H9 (cell line): ENCODE results near the gene SLC16A1. TPM values are rescaled to one million over a fixed set of nuclear protein-coding genes. Genes with fewer than 3 reads are reported as not detected.
A peak's percentile ranks its signal among the peaks of the same experiment; 100 is the strongest.
"Not testable (repeated sequence)": the region's sequence is repeated elsewhere in the genome, so short reads cannot be mapped to it uniquely, and the experiment has no call there.

ENCODE experiments used
- DNase-seq: peaks from one replicate; pipeline ENCODE4 v3.0.0-alpha.2; 2017
- H2AFZ ChIP-seq: one replicate; pipeline ENCODE4 v1.6.1; 2013; ENCODE audit warnings: mild to moderate bottlenecking, low read length, control low read depth, moderate library complexity
- H2AK5ac ChIP-seq: 2 replicates; pipeline ENCODE4 v1.6.1; 2013; ENCODE audit warnings: low read length, control low read depth, mixed read lengths; ENCODE audit not compliant: insufficient read length
- H2BK120ac ChIP-seq: one replicate; pipeline ENCODE4 v1.6.1; 2013; ENCODE audit warnings: low read depth, mild to moderate bottlenecking, low read length, control low read depth, inconsistent platforms; ENCODE audit not compliant: poor library complexity, severe bottlenecking
- H2BK12ac ChIP-seq: 2 replicates; pipeline ENCODE4 v1.6.1; 2013; ENCODE audit warnings: low read length, control low read depth, mixed read lengths, low read depth; ENCODE audit not compliant: insufficient read length
- H2BK15ac ChIP-seq: 2 replicates; pipeline ENCODE4 v1.6.1; 2013; ENCODE audit warnings: low read depth, low read length, control low read depth
- H2BK20ac ChIP-seq: one replicate; pipeline ENCODE4 v1.6.1; 2013; ENCODE audit warnings: low read depth, mild to moderate bottlenecking, low read length, control low read depth, inconsistent platforms; ENCODE audit not compliant: poor library complexity, severe bottlenecking
- H2BK5ac ChIP-seq: 2 replicates; pipeline ENCODE4 v1.6.1; 2013; ENCODE audit warnings: low read length, control low read depth, mixed read lengths; ENCODE audit not compliant: insufficient read length
- H3K14ac ChIP-seq: 2 replicates; pipeline ENCODE4 v1.6.1; 2013; ENCODE audit warnings: low read length, control low read depth; ENCODE audit not compliant: insufficient read depth
- H3K18ac ChIP-seq: 2 replicates; pipeline ENCODE4 v1.6.1; 2013; ENCODE audit warnings: low read depth, mild to moderate bottlenecking, mixed read lengths, low read length, control low read depth; ENCODE audit not compliant: insufficient read length
- H3K23ac ChIP-seq: 2 replicates; pipeline ENCODE4 v1.6.1; 2013; ENCODE audit warnings: low read length, control low read depth, mixed read lengths, low read depth; ENCODE audit not compliant: insufficient read length
- H3K23me2 ChIP-seq: 2 replicates; pipeline ENCODE4 v1.6.1; 2013; ENCODE audit warnings: low read depth, mild to moderate bottlenecking, mixed read lengths, low read length, control low read depth; ENCODE audit not compliant: insufficient read length, poor library complexity, severe bottlenecking
- H3K27ac ChIP-seq: 2 replicates; pipeline ENCODE4 v1.5.1; 2013; ENCODE audit warnings: low read length, control low read depth, mixed read lengths, low read depth; ENCODE audit not compliant: insufficient read length
- H3K27me3 ChIP-seq: 2 replicates; pipeline ENCODE4 v1.6.1; 2013; ENCODE audit warnings: low read length, control low read depth, inconsistent platforms; ENCODE audit not compliant: insufficient read depth
- H3K4ac ChIP-seq: 2 replicates; pipeline ENCODE4 v1.6.1; 2013; ENCODE audit warnings: low read depth, mild to moderate bottlenecking, control low read depth, inconsistent platforms, low read length, moderate library complexity
- H3K4me1 ChIP-seq: 2 replicates; pipeline ENCODE4 v1.6.1; 2013; ENCODE audit warnings: low read length, control low read depth, inconsistent platforms; ENCODE audit not compliant: insufficient read depth
- H3K4me2 ChIP-seq: 2 replicates; pipeline ENCODE4 v1.6.1; 2013; ENCODE audit warnings: low read length, control low read depth, mixed read lengths; ENCODE audit not compliant: insufficient read length, insufficient read depth
- H3K56ac ChIP-seq: 2 replicates; pipeline ENCODE4 v1.6.1; 2013; ENCODE audit warnings: low read depth, mild to moderate bottlenecking, mixed read lengths, low read length, control low read depth; ENCODE audit not compliant: insufficient read length
- H3K79me1 ChIP-seq: 2 replicates; pipeline ENCODE4 v1.6.1; 2013; ENCODE audit warnings: low read depth, mild to moderate bottlenecking, moderate library complexity, low read length, control low read depth, inconsistent platforms; ENCODE audit not compliant: insufficient read depth, poor library complexity, severe bottlenecking
- H3K79me2 ChIP-seq: 2 replicates; pipeline ENCODE4 v1.6.1; 2013; ENCODE audit warnings: low read length, control low read depth, inconsistent platforms; ENCODE audit not compliant: insufficient read depth
- H3K9ac ChIP-seq: 2 replicates; pipeline ENCODE4 v1.6.1; 2013; ENCODE audit warnings: low read length, control low read depth, mixed read lengths; ENCODE audit not compliant: insufficient read length; ENCODE audit errors: extremely low read depth
- H3K9me3 ChIP-seq: one replicate; pipeline ENCODE4 v1.6.1; 2013; ENCODE audit warnings: low read depth, low read length, inconsistent platforms; ENCODE audit not compliant: control insufficient read depth
- H3T11ph ChIP-seq: one replicate; pipeline ENCODE4 v1.6.1; 2013; ENCODE audit warnings: mild to moderate bottlenecking, low read length, control low read depth, inconsistent platforms
- H4K20me1 ChIP-seq: one replicate; pipeline ENCODE4 v1.6.1; 2013; ENCODE audit not compliant: control insufficient read depth, insufficient read length, insufficient read depth
- H4K5ac ChIP-seq: 2 replicates; pipeline ENCODE4 v1.6.1; 2013; ENCODE audit warnings: low read depth, mild to moderate bottlenecking, mixed read lengths, low read length, control low read depth; ENCODE audit not compliant: insufficient read length
- H4K8ac ChIP-seq: replicated peaks from 2 replicates; pipeline ENCODE4 v1.6.1; 2013; ENCODE audit warnings: low read length, control low read depth, mixed read lengths, low read depth; ENCODE audit not compliant: insufficient read length
- H4K91ac ChIP-seq: 2 replicates; pipeline ENCODE4 v1.6.1; 2013; ENCODE audit warnings: low read depth, mild to moderate bottlenecking, moderate library complexity, mixed read lengths, low read length, control low read depth; ENCODE audit not compliant: insufficient read length
- H3K27ac Mint-ChIP-seq, 3 experiments: 2 replicates in 2 of 3; 3 replicates in 1 of 3; pipeline ENCODE4 v1.8.0; 2020 to 2021; ENCODE audit warnings: mixed read lengths in 3 of 3, mild to moderate bottlenecking in 1 of 3, moderate library complexity in 1 of 3
- H3K27me3 Mint-ChIP-seq: 2 replicates; pipeline ENCODE4 v1.8.0; 2021; ENCODE audit warnings: low read depth, mild to moderate bottlenecking, moderate library complexity, mixed read lengths
- H3K36me3 Mint-ChIP-seq, 3 experiments: 2 replicates in 2 of 3; 3 replicates in 1 of 3; pipeline ENCODE4 v1.8.0; 2020 to 2021; ENCODE audit warnings: low read depth in 3 of 3, mixed read lengths in 3 of 3; ENCODE audit not compliant: insufficient read depth in 1 of 3
- H3K4me1 Mint-ChIP-seq, 2 experiments: 2 replicates each; pipeline ENCODE4 v1.8.0; 2020; ENCODE audit warnings: mixed read lengths in 2 of 2
- H3K4me3 Mint-ChIP-seq, 2 experiments: 2 replicates in 1 of 2; 3 replicates in 1 of 2; pipeline ENCODE4 v1.8.0; 2020 to 2021; ENCODE audit warnings: mild to moderate bottlenecking in 2 of 2, mixed read lengths in 2 of 2, moderate library complexity in 1 of 2
- H3K9me3 Mint-ChIP-seq, 2 experiments: 2 replicates in 1 of 2; 3 replicates in 1 of 2; pipeline ENCODE4 v1.8.0; 2020; ENCODE audit warnings: mild to moderate bottlenecking in 2 of 2, mixed read lengths in 2 of 2, moderate library complexity in 1 of 2
- WGBS: extraction: QIAGEN DNeasy Blood & Tissue Kit; methylation state at CpG from one replicate; pipeline ENCODE4 v1.1.7; 2013; ENCODE audit warnings: missing lambda C conversion rate, low lambda C conversion rate, mixed read lengths; ENCODE audit not compliant: insufficient read length; ENCODE audit errors: extremely low coverage; 5-methylcytosine and 5-hydroxymethylcytosine counted together
- total RNA-seq: library from RNA; stranded (reverse); gene quantifications from 2 replicates; pipeline ENCODE4 v1.2.1, GENCODE V29; 2021
- TF ChIP-seq, protein P1 (sequence below): fragments of 200-600 bp; sonication (generic); conservative IDR thresholded peaks from 3 replicates; pipeline ENCODE4 v1.8.0; 2021; ENCODE audit warnings: antibody characterized with exemption, mild to moderate bottlenecking

The SLC16A1 gene
- total RNA-seq, 1 experiment from 2014 or later: 381 TPM

DNA sequence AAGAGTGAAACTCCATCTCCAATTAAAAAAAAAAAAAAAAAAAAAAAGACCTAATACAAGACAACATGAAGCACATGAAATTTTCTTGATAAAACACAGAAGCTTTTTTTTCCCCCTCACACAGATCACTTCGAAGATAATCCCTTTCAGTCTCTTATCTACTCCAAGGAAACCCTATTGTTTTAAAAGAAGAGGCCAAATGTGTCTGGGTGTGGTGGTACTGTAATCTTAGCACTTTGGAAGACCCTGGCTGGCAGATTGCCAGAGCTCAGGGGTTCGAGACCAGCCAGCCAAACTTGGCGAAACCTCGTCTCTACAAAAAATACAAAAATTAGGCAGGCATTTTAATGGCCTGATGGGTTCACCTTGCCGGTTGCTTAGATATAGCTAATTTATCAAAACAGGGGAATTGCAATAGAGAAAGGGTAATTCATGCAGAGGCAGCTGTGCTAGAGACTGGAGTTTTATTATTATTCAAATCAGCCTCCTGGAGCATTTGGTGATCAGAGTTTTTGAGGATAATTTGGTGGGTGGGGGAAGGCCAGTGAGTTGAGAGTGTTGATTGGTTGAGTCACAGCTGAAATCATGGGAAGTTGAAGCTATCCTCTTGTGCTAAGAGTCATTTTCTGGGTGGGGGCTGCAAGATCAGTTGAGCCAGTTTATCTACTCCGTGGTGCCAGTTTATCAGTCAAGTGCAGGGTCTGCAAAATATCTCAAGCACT, 62.5 kb downstream of the SLC16A1 start:
- H3K4ac ChIP-seq: no peak overlapping the region
- no peak overlapping the region for H2BK5ac ChIP-seq
- H3K23me2 ChIP-seq: no peaks in the 10 kb centered on the region
- Mint-ChIP-seq H3K4me1 (peaks cover 6 to 7% of the 10 kb centered on the region in 2 experiments; a peak in 3 of 4 replicates), H3K27me3 (no peaks in the 10 kb centered on the region), H3K36me3 (peaks cover 29 to 33% (median 32%) of the 10 kb centered on the region in 3 experiments), H3K27ac (peak overlapping the region in 1 of 3 experiments; percentile 73; a peak in 2 of 7 replicates), H3K4me3 (no peak overlapping the region), H3K9me3 (peaks cover 40 to 43% of the 10 kb centered on the region in 2 experiments)
- H2AFZ ChIP-seq: no peak overlapping the region
- DNase-seq: no peak
- peaks cover 9% of the 10 kb centered on the region for H3K9me3 ChIP-seq
- H3K27me3 ChIP-seq: no peaks in the 10 kb centered on the region
- H3K9ac ChIP-seq: no peak overlapping the region
- H2BK120ac ChIP-seq: no peak overlapping the region
- no peak overlapping the region for H3K14ac ChIP-seq
- H3K56ac ChIP-seq: no peak overlapping the region
- no peak overlapping the region for H2BK12ac ChIP-seq
- H3K4me1 ChIP-seq: no peaks in the 10 kb centered on the region
- TF ChIP-seq, protein P1, sequence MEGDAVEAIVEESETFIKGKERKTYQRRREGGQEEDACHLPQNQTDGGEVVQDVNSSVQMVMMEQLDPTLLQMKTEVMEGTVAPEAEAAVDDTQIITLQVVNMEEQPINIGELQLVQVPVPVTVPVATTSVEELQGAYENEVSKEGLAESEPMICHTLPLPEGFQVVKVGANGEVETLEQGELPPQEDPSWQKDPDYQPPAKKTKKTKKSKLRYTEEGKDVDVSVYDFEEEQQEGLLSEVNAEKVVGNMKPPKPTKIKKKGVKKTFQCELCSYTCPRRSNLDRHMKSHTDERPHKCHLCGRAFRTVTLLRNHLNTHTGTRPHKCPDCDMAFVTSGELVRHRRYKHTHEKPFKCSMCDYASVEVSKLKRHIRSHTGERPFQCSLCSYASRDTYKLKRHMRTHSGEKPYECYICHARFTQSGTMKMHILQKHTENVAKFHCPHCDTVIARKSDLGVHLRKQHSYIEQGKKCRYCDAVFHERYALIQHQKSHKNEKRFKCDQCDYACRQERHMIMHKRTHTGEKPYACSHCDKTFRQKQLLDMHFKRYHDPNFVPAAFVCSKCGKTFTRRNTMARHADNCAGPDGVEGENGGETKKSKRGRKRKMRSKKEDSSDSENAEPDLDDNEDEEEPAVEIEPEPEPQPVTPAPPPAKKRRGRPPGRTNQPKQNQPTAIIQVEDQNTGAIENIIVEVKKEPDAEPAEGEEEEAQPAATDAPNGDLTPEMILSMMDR: no peak
- no peak overlapping the region for H3K27ac ChIP-seq
- H2AK5ac ChIP-seq: no peak overlapping the region
- H4K5ac ChIP-seq: no peak overlapping the region
- H4K91ac ChIP-seq: no peak overlapping the region
- no peaks in the 10 kb centered on the region for H4K20me1 ChIP-seq
- H3K79me1 ChIP-seq: no peaks in the 10 kb centered on the region
- H3K18ac ChIP-seq: no peak overlapping the region
- no peak overlapping the region for H3K4me2 ChIP-seq
- H2BK15ac ChIP-seq: no peak overlapping the region
- H2BK20ac ChIP-seq: no peak overlapping the region
- H3K79me2 ChIP-seq: no peaks in the 10 kb centered on the region
- no peak overlapping the region for H3T11ph ChIP-seq
- H3K23ac ChIP-seq: no peak overlapping the region
- no CpG with 5 or more reads among the region's 6 CpGs for WGBS
- no peak overlapping the region for H4K8ac ChIP-seq

DNA sequence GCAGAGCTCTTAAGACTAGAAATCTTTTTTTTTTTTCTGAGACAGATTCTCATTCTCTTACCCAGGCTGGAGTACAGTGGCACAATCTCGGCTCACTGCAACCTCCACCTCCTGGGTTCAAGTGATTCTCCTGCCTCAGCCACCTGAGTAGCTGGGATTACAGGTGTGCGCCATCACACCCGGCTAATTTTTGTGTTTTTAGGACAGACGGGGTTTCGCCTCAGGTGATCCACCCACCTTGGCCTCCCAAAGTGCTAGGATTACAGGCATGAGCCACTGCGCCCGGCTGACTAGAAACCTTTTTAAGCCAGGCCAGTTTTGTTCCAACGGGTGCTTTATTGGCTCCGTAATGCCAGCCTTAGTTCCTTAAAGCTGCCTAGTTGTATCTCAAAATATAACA, 66.1 kb downstream of the SLC16A1 start:
- H3K4me1 ChIP-seq, H3K27me3 ChIP-seq, H3K4me2 ChIP-seq, H2AFZ ChIP-seq, H3K4me3 Mint-ChIP-seq, H3K79me2 ChIP-seq, H2BK12ac ChIP-seq, H4K8ac ChIP-seq, H3K18ac ChIP-seq, H3K4ac ChIP-seq, H2BK15ac ChIP-seq, H3T11ph ChIP-seq, H2BK5ac ChIP-seq, H3K27ac ChIP-seq, H2BK20ac ChIP-seq, H3K23me2 ChIP-seq, H4K20me1 ChIP-seq, H3K14ac ChIP-seq, H3K27ac Mint-ChIP-seq, H3K27me3 Mint-ChIP-seq, H3K56ac ChIP-seq, H3K9me3 ChIP-seq, H3K9ac ChIP-seq, H4K5ac ChIP-seq, H4K91ac ChIP-seq, H2AK5ac ChIP-seq, H3K23ac ChIP-seq, H3K79me1 ChIP-seq, H2BK120ac ChIP-seq, DNase-seq: not testable (repeated sequence)
- Mint-ChIP-seq H3K4me1 (peaks cover 10 to 12% of the 10 kb centered on the region in 2 experiments), H3K9me3 (peaks cover 17 to 21% of the 10 kb centered on the region in 2 experiments), H3K36me3 (peaks cover 10 to 14% (median 13%) of the 10 kb centered on the region in 3 experiments)
- no CpG with 5 or more reads among the region's 9 CpGs for WGBS
